ENCODE data around the gene TRUB2.

TRUB2 gene, protein sequence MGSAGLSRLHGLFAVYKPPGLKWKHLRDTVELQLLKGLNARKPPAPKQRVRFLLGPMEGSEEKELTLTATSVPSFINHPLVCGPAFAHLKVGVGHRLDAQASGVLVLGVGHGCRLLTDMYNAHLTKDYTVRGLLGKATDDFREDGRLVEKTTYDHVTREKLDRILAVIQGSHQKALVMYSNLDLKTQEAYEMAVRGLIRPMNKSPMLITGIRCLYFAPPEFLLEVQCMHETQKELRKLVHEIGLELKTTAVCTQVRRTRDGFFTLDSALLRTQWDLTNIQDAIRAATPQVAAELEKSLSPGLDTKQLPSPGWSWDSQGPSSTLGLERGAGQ

DNA sequence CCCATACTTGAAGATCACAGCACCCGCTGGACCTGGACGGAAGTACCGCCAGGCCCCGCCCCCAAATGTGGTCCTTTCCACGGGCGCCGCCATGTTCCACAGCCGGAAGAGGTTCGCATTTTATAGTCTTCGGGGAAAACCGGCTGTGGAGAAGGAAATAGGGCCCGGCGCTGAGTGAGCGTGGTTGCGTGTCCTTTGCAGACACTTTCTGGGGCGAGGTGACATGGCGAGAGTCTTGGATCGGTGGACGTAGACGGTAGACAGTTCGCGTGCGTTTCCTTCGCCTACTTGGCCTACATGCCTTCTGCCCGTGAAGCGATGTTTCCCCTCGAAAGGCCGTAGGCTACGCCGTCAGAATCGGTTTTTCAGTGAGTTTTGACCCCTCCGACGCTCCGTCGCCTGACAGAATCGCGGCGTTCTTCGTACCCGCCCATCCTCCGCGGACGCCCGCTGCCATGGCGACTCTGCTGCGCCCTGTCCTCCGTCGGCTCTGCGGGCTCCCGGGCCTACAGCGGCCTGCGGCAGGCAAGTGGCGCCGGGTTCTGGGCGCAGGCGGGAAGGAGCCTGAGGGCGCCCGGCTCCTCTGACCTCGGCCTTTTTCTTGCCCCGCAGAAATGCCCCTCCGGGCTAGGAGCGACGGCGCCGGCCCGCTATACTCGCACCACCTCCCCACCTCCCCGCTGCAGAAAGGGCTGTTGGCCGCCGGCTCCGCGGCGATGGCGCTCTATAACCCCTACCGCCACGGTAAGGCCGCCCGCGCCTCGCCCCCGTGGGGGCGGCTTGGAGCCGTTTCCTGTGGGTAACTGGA is at the start of gene TRUB2, which contains the start of gene COQ4:
Gene TRUB2, minus strand, starts transcription at position 44 of the 808 bp plus-strand sequence. Its CDS starts 39 bp downstream, at position 5.
Gene COQ4, plus strand, starts transcription at position 436 of the 808 bp plus-strand sequence. Its CDS starts 20 bp downstream, at position 456.
- DNase-seq (ENCODE audit: low read depth): peak; percentile 92

DNA sequence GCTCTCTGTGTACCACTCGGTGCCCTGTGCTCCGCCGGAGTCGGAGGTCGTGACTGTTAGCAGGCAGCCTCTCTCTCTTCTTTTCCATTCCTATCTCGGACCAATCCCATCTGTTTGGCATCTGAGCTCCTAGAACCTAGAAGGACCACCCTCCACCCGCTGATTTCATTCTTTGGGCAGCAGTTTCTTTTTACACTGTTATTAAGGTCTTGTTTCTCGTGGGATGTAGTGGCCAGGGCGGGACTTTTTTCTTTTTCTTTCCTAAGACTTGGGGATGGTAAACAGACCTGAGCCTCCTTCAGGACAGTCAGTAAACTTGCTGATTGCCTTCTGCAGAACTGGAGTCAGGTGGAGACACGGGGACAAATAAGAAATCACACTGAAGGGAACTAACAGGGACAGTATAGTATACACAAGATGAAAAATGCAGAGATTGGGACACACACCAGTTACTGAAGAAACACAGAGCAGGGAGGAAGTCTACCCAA is 49.4 kb upstream of the TRUB2 start:
- DNase-seq (ENCODE audit: low read depth): no peak

DNA sequence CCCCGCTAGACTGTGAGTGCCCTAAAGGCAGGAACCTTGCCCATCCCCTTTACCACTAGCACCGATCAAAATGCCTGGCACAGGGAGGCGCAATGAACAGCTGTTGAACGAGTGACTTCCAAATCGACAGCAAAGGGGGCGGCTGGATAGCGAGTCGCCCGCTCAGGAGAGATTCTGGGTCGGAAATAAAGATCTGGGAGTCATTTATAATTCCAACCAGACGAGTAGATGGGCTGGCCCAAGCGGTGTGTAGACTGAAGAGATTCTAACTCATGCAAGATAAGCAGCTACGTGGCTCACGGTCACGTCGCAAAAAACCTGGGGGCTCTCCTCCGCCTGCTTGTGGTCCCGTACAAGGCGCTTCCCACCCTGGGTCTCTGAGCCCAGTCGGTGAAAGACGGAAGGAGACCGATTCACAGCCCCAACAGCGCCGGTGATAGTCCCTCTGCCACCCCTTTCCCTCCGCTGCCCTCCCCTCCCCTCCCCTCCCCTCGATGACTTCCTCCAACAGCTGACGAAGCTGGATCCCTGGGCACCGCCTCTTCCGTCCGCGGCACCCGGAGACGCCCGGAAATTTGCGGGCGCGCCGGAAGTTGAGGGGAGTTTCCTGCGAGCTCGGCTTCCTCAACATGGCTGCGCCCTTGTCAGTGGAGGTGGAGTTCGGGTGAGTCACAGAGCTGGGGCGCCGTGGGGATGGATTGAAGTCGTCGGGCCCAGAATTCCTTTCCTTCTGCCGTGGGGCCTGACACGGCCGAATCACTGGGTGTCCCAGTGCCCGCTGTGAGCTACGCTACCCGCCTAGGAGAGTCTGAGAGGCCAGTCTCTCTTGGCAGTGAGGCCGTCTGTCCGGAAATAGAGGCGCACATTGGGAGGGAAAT is 48.7 kb upstream of the TRUB2 start, which contains the start of gene URM1:
Gene URM1, plus strand, starts transcription at position 623 of the 878 bp plus-strand sequence. Its CDS starts 7 bp downstream, at position 630.
- peak; percentile 94 for DNase-seq (ENCODE audit: low read depth)

DNA sequence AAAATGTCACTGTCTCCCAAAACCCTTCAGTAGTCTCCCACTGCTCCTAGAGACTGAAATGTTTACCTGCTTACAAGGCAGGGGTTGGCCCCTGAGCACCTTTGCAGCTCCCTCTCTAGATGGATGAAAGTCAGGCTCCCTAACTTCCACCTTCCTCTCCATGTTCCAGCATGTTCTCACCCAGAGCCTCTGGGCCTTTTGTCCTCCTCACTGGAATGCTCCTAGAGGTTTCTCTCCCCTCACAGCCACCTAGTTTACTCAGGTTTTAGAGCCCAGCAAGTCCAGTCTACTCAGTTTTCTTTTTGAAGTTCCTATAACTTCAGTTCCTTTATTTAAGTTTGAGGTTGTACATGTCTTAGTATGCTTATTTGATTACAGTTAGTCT is 48.1 kb upstream of the TRUB2 start:
- DNase-seq (ENCODE audit: low read depth): no peak

DNA sequence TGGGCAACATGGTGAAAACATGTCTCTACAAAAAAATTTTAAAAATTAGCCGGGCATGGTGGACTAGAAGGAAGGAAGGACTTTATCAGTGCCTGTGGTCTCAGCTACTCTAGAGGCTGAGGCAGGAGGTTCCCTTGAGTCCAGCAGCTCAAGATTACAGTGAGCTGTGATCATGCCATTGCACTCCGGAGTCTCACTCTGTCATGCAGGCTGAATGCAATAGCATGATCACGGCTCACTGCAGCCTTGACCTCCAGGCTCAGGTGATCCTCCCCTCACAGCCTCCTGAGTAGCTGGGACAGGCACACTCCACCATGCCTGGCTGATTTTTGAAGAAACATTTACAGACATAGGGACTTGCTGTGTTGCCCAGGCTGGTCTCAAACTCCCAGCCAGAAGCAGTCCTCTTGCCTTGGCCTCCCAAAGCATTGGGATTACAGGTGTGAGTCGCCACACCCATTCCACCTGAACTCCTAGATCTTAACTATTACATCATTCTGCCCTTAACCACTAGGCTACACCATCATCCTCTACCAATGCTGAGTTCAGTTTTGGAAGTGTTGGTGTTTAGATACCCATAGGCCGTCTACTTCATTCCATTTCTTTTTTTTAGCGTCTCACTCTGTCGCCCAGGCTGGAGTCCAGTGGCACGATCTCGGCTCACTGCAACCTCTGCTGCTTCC is 46.9 kb upstream of the TRUB2 start:
- no peak for DNase-seq (ENCODE audit: low read depth)

DNA sequence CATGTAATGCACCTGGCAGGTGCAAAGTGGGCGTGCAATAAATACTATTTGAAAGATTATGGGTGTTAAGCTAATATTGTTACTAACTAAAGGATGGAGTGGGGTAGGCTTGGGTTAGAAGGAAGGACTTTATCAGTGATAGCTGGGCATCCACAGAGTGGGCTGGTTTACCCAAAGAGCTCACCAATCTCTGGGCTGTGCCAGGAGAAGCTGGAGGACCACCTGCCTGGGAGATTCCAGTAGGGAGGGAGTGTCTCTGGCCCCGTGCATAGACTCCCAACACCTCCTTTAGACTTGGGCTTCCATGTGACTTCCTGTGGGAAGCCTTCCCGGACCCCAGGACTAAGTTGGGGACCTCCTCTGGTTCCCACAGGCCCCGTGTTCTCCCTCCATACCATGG is 43.3 kb upstream of the TRUB2 start:
- no peak for DNase-seq (ENCODE audit: low read depth)

DNA sequence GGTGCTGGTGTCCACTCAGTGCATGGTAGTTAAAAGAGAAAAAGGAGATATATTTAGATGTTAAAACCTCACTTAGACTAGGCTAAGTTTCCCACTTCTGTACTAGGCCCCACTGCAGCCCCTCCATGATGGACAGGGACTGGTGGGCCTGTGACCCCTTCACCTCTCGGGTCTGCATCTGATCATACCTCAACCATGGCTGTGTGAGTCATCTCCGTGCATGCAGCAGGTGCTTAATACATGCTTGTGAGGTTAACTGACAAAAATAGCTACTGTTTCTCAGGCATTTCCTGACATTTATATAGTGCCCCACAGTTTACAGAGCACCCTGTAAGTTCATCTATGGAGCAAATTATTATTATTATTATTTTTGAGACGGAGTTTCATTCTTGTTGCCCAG is 40.5 kb upstream of the TRUB2 start:
- no peak for DNase-seq (ENCODE audit: low read depth)

DNA sequence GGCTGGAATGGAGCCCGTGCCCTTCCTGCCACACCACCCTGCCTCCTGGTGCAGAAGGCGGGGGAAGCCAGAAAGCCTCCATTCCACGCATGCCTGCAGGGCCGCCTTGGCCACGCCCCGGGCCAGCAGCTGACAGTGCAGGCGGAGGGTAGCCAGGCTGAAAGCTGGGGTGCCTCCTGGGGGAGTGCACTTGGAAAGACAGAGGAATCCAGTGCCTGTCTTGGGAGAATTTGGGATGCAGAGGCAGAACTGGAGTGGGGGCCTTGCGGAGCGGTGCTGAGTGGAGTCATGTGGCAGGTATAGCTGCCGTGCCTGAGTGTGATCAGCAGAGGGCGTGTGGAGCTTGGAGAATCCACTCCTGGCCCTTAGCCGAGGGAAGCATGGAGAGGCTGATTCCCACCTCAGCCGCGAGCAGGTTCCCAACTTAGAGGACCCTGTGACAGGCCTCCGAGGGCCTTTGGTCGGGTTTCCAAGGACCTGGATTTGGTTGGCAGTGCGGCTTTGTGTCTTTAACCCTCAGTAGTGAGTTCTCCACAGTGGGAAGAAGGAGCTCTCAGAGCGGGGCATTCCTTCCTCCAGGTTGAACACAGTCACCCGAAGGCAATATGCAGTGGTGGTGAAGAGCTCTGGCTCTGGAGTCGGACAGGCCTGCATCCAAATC is 39.9 kb upstream of the TRUB2 start:
- peak; percentile 66 for DNase-seq (ENCODE audit: low read depth)

DNA sequence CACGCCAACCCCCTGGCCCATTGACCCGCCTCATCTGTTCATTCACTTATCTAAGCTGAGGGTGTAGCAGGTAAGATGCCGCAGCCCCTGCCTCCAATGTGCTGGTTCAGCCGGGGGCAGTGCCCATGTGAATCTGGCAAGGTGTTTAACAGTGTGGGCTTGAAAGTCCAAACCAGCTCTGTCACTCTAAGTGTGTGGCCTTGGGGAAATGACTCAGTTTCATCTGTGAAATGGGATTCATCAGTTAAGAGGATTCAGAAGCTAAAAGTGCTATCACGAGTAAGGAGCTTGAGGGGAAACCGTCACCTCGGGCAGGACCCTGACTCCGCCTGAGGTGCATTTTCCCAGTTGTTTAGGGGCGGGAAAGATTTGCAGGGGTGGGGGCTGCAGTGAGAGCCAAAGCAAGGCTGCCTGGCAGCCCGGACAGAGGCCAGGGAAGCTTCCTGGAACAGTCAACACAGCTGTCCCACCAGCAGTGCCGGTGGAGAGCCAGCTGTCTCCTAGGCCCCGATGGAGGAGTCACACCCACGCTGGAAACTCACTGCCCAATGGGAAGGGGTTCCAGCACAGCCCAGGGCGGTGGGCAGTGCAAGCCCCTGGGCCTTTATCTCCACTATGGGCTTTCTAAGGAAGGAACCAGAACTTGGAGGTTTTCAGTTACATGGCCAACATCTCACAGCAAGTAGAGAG is 39.2 kb upstream of the TRUB2 start:
- no peak for DNase-seq (ENCODE audit: low read depth)

DNA sequence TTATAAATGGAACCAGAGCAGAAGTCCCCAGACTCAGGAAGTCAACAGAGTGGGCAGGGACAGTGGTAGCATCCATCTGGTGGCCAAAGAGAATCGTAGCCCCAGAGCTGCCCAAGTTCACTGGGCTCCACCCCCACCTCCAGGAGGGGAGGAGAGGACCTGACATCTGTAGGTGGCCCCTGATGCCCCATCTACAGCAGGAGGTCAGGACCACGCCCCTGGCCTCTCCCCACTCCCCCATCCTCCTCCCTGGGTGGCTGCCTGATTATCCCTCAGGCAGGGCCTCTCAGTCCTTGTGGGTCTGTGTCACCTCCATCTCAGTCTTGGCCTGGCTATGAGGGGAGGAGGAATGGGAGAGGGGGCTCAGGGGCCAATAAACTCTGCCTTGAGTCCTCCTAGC is 38.6 kb upstream of the TRUB2 start:
- no peak for DNase-seq (ENCODE audit: low read depth)

DNA sequence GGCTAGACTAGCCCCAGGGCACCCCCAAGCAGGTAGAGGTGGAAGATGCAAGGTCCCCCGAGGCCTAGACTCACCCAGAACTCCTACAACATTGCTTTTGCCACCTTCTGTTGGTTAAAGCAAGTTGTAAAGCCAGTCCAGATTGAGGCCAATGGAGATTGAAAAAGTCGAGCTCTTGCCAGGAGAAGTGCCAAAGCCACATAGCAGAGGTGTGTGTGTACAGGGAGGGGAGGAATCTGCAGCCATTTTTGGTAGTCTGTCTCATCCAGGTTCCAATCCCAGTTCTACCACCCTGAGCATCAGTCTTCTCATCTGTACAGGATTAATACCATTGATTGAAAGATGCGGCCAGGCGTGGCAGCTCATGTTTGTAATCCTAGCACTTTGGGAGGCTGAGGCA is 36.6 kb upstream of the TRUB2 start:
- DNase-seq (ENCODE audit: low read depth): no peak

DNA sequence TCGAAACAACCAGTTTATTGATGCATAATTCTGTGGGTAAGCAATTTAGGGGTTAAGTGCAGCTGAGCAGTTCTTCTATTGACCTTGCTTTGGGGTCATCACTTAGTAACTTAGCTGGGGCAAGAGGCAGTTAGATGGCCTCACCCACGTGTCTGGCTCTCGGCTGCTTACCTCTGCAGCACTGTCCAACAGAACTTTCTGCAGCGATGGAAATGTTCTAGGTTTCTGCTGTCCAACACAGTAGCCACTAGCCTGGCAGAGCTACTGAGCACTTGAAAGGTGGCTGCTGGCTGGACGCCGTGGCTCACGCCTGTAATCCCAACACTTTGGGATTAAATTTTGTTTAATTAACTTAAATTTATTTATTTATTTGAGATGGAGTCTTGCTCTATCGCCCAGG is 35.8 kb upstream of the TRUB2 start:
- no peak for DNase-seq (ENCODE audit: low read depth)

DNA sequence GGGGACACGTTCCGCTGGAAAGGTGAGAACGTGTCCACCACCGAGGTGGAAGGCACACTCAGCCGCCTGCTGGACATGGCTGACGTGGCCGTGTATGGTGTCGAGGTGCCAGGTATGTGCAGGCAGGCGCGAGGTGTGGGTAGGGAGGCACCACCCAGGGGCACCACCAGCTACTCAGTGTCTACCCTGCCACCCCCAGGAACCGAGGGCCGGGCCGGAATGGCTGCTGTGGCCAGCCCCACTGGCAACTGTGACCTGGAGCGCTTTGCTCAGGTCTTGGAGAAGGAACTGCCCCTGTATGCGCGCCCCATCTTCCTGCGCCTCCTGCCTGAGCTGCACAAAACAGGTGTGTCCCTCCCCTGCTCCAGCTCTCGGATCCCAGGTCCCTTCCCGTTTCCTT is 33.2 kb upstream of the TRUB2 start:
- DNase-seq (ENCODE audit: low read depth): no peak

DNA sequence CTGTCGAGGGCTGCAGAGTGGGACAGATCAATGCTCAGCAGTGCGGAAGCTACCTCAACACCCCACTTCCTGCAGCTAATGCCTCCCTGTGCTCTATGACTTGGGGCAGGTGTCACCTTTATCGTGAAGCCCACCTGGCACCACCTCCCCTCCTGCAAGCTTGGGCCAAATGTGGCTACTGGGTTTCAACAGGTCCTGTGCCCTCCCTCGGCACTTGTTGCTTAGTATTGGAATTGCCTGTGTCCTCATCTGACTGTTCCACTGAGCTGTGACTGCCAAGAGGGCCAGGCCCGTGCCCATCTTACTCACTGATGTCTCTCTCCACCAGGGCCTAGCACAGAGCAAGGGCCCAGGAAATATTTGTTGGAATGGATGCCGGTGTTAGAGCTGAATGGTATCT is 27.5 kb upstream of the TRUB2 start:
- no peak for DNase-seq (ENCODE audit: low read depth)

DNA sequence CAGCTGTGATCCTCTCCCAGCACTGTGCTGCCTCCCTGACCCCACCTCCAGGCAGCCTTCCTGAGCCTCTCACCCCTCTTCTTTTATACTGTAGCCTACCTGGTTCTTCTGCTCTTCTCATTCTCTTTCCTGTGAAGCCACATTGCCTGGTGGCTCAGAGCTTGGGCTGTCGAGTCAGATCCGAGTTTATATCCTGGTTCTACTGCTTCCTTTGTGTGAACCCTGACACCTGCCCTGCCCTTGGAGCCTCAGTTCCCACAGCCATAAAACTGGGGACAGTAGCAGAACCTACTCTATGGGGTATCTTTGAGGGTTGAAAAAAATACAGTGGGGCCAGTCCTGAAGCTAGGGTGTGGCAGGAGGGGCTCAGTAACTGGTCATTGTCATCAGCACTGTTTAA is 26.9 kb upstream of the TRUB2 start:
- no peak for DNase-seq (ENCODE audit: low read depth)

DNA sequence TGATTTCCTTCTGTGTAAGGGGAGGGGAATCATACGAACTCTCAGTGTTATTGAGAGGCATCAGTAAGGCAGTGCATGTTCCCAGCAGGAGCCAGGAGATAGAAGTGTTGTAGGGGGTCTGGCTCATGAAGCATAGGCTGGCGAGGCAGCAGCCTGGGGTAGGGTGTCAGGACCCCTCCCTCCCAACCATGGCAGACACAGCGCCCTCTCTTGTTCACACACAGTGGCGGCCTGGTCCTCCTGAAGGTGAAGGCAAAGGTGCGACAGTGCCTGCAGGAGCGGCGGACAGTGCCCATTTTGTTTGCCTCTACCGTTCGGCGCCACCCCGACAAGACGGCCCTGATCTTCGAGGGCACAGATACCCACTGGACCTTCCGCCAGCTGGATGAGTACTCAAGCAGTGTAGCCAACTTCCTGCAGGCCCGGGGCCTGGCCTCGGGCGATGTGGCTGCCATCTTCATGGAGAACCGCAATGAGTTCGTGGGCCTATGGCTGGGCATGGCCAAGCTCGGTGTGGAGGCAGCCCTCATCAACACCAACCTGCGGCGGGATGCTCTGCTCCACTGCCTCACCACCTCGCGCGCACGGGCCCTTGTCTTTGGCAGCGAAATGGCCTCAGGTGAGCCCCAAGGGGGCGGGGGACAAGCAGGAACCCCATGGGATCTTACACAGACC is 22.8 kb upstream of the TRUB2 start:
- no peak for DNase-seq (ENCODE audit: low read depth)

DNA sequence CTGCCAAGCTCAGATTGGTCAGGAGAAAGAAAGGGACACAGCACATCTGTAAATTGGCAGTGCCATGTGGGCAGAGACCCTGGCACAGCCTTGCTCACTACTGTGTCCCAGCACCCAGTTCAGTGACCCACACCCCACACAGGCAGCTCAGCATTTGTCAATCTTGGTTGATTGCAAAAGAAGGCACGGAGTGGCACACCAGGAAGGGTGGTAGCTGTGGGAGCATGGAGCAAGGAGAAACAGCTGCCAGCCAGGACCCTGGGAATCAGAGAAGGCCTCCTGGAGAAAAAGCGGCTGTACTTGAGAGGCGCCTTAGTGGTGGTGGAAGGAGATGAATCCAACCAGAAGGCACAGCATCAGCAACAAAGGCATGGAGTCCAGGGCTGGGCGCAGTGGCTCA is 21.6 kb upstream of the TRUB2 start:
- no peak for DNase-seq (ENCODE audit: low read depth)

DNA sequence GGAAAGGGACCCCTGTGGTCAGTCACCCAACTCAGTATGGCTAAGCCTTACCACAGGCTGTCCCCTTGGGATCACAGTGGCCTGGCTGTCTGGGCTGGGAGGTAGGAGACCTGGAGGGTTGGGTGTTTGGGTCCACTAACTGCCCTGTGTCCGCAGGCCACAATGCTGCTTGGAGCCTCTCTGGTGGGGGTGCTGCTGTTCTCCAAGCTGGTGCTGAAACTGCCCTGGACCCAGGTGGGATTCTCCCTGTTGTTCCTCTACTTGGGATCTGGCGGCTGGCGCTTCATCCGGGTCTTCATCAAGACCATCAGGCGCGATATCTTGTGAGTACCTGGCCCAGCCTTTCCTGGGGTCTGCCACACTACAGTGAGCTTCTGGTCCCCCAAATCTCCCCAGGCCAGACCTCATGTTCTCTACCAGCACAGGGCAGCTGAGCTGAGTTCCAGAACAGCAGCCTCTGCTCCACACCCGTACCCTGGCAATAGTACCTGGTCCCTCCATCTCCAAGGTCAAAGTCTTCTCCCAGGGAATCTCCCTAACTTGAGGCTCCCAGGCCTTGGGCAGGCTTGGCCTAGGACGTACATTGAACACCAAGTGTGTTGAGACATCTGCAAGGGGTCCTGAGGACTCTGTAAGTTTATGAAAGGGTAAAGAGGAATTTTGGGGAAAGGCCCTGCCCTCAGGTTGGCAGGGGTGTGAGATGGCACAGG is 20.9 kb upstream of the TRUB2 start:
- no peak for DNase-seq (ENCODE audit: low read depth)

DNA sequence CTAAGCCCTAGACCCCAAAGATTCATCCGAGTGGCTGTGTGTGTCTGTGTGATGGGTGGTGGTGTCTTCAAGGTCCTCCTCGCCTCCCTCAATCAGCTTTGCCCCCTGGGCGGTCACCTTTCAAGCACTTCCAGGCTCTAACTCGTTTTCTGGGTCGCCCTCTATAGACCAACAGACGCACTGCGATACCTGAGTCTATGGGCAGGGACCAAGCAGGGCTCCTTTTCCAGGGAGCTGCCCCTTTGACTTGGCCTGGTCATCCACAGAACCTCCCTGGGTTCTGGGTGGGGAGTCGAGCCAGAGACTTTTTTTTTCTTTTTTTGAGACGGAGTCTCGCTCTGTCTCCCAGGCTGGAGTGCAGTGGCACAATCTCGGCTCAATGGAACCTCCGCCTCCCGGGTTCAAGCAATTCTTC is 19.2 kb upstream of the TRUB2 start:
- no peak for DNase-seq (ENCODE audit: low read depth)
